SJCRH30 (cell line): ENCODE data around the gene PHF23. TPM values are rescaled to one million over a fixed set of nuclear protein-coding genes. Genes with fewer than 3 reads are reported as not detected.

Experiments
- DNase-seq, 2 experiments: peaks; one replicate each; pipeline ENCODE4 v3.0.0-alpha.2; 2015 to 2020
- H3K27ac ChIP-seq: fragments of 250-450 bp; sonication (Bioruptor Pico); 2 replicates; pipeline ENCODE4 v1.5.1; 2020; ENCODE audit warnings: mild to moderate bottlenecking, moderate library complexity
- H3K27me3 ChIP-seq: fragments of 250-450 bp; sonication (Bioruptor Pico); 2 replicates; pipeline ENCODE4 v1.5.1; 2020; ENCODE audit warnings: mild to moderate bottlenecking, moderate library complexity
- H3K36me3 ChIP-seq: fragments of 250-450 bp; sonication (Bioruptor Pico); 2 replicates; pipeline ENCODE4 v1.5.1; 2020; ENCODE audit warnings: mild to moderate bottlenecking, moderate library complexity
- H3K4me1 ChIP-seq: fragments of 250-450 bp; sonication (Bioruptor Pico); 2 replicates; pipeline ENCODE4 v1.5.1; 2020; ENCODE audit warnings: mild to moderate bottlenecking, moderate library complexity
- H3K4me3 ChIP-seq: fragments of 250-450 bp; sonication (Bioruptor Pico); 2 replicates; pipeline ENCODE4 v1.5.1; 2020; ENCODE audit warnings: mild to moderate bottlenecking, moderate library complexity
- H3K9me3 ChIP-seq: fragments of 250-450 bp; sonication (Bioruptor Pico); replicated peaks from 2 replicates; pipeline ENCODE4 v1.5.1; 2020; ENCODE audit warnings: mild to moderate bottlenecking, moderate library complexity
- total RNA-seq: library from RNA; depleted of rRNA; stranded (reverse); fragments of >200 nt; shearing (Covaris generic); gene quantifications from 2 replicates; pipeline ENCODE4 v1.2.3, GENCODE V29; 2014; rRNA removed

The PHF23 gene
- total RNA-seq, 1 experiment from 2014 or later = 28.7 TPM

DNA sequence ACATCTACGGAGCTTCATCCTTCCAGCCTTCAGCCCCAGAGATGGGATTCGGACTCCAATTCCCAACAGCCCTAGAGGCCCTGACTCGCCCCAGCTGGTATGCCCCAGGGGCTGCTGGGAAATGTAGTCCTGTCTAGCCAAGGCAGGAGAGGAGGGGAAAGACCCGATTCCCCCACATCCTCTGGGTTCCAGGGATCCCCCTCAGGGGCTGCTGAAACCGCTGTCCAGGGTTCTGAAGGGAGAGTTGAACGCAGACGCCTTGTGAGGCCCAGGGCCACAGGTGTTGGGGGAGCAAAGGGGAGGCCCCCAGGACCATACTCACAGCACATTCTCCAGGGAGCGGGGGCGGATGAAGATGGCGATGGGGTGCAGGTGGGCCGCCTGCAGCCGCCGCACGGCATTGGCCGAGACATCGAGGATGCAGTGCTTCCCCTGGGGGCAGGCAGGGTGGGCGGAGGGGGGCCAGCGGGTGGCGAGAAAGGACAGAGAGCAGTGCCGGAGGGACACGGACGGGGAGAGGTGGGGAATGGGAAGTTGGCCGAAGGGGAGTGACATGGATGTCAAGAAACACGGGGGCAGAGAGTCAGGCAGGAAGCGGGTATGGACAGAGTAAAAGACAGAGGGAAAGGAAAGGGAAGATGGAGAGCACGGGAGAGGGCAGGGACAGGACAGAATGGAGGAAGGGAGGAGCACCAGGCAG, 47.5 kb downstream of the PHF23 start:
- DNase-seq = peak; percentile 42 to 52

GRCh38 chr17:7191069-7191468, 48.2 kb downstream of the PHF23 start:
- Histone ChIP-seq H3K27me3 (no peaks in the 10 kb centered on the region), H3K4me1 (no peaks in the 10 kb centered on the region), H3K36me3 (no peaks in the 10 kb centered on the region), H3K4me3 (no peak overlapping the region), H3K9me3 (no peaks in the 10 kb centered on the region), H3K27ac (no peak overlapping the region)
- no peak for DNase-seq

More for the DNA sequence above, 47.5 kb downstream of the PHF23 start:
- Histone ChIP-seq H3K27ac (no peak overlapping the region), H3K4me1 (no peaks in the 10 kb centered on the region), H3K4me3 (no peak overlapping the region), H3K9me3 (no peaks in the 10 kb centered on the region), H3K27me3 (no peaks in the 10 kb centered on the region), H3K36me3 (no peaks in the 10 kb centered on the region)

- H3K36me3 ChIP-seq = no peaks in the 10 kb centered on the region
- H3K27me3 ChIP-seq = no peaks in the 10 kb centered on the region
- no peak overlapping the region for H3K4me3 ChIP-seq
- no peak overlapping the region for H3K27ac ChIP-seq
- no peak for DNase-seq
- H3K9me3 ChIP-seq = no peaks in the 10 kb centered on the region
- H3K4me1 ChIP-seq = no peaks in the 10 kb centered on the region
Measured at GRCh38 chr17:7190276-7190917, 48.9 kb downstream of the PHF23 start.

GRCh38 chr17:7186241-7186640, 53.0 kb downstream of the PHF23 start:
- DNase-seq = peak in 1 of 2 experiments; percentile 12
- Histone ChIP-seq H3K4me1 (no peaks in the 10 kb centered on the region), H3K9me3 (no peaks in the 10 kb centered on the region), H3K36me3 (no peaks in the 10 kb centered on the region), H3K27me3 (no peaks in the 10 kb centered on the region), H3K27ac (no peak overlapping the region), H3K4me3 (no peak overlapping the region)

Other genes with a start within 250 kb of the PHF23 start
- not detected in 2 replicates for gene ALOX12, start 243.4 kb downstream of the PHF23 start, total RNA-seq
- 97.2 and 103 TPM in 2 replicates for gene RNASEK, start 226.8 kb downstream of the PHF23 start, total RNA-seq
- gene BCL6B, start 216.4 kb downstream of the PHF23 start, total RNA-seq = 0.02 TPM in 1 of 2 replicates, not detected in the other
- 0.23 and 0.47 TPM in 2 replicates for gene SLC16A13, start 203.4 kb downstream of the PHF23 start, total RNA-seq
- gene SLC16A11, start 195.4 kb downstream of the PHF23 start, total RNA-seq = not detected in 2 replicates
- not detected in 2 replicates for gene CLEC10A, start 159.2 kb downstream of the PHF23 start, total RNA-seq
- gene ASGR2, start 124.6 kb downstream of the PHF23 start, total RNA-seq = not detected in 2 replicates
- gene ASGR1, start 60.1 kb downstream of the PHF23 start, total RNA-seq = 0.79 and 0.84 TPM in 2 replicates
- gene DLG4, start 19.6 kb downstream of the PHF23 start, total RNA-seq = 1.9 and 3.9 TPM in 2 replicates
- gene ACADVL, start 19.5 kb downstream of the PHF23 start, total RNA-seq = 44.6 and 64.2 TPM in 2 replicates
- 33.4 and 39.0 TPM in 2 replicates for gene DVL2, start 4.9 kb downstream of the PHF23 start, total RNA-seq
- gene GABARAP, start 3.0 kb upstream of the PHF23 start, total RNA-seq = 139 and 141 TPM in 2 replicates
- 36.1 and 36.9 TPM in 2 replicates for gene CTDNEP1, start 12.3 kb upstream of the PHF23 start, total RNA-seq
- gene ELP5, start 12.8 kb upstream of the PHF23 start, total RNA-seq = 39.6 and 43.8 TPM in 2 replicates
- 0.25 and 0.34 TPM in 2 replicates for gene CLDN7, start 23.0 kb upstream of the PHF23 start, total RNA-seq
- 1.3 and 1.5 TPM in 2 replicates for gene SLC2A4, start 42.3 kb upstream of the PHF23 start, total RNA-seq
- not detected in 2 replicates for gene YBX2, start 55.2 kb upstream of the PHF23 start, total RNA-seq
- gene EIF5A, start 68.2 kb upstream of the PHF23 start, total RNA-seq = 339 and 372 TPM in 2 replicates
- gene GPS2, start 75.9 kb upstream of the PHF23 start, total RNA-seq = 32.2 and 39.7 TPM in 2 replicates
- gene NEURL4, start 89.9 kb upstream of the PHF23 start, total RNA-seq = 18.7 and 19.7 TPM in 2 replicates
- gene ACAP1, start 97.1 kb upstream of the PHF23 start, total RNA-seq = 0.20 and 0.67 TPM in 2 replicates
- 1.7 and 2.6 TPM in 2 replicates for gene KCTD11, start 112.7 kb upstream of the PHF23 start, total RNA-seq
- not detected in 2 replicates for gene TMEM95, start 115.7 kb upstream of the PHF23 start, total RNA-seq
- not detected in 2 replicates for gene TNK1, start 141.6 kb upstream of the PHF23 start, total RNA-seq
- 5.9 and 6.7 TPM in 2 replicates for gene PLSCR3, start 155.1 kb upstream of the PHF23 start, total RNA-seq
- 62.4 and 71.8 TPM in 2 replicates for gene TMEM256, start 164.6 kb upstream of the PHF23 start, total RNA-seq
- gene NLGN2, start 168.4 kb upstream of the PHF23 start, total RNA-seq = 5.0 and 6.8 TPM in 2 replicates
- not detected in 2 replicates for gene SPEM1, start 180.9 kb upstream of the PHF23 start, total RNA-seq
- not detected in 2 replicates for gene SPEM2, start 186.2 kb upstream of the PHF23 start, total RNA-seq
- not detected in 2 replicates for gene SPEM3, start 189.4 kb upstream of the PHF23 start, total RNA-seq
- 0.10 and 0.53 TPM in 2 replicates for gene TMEM102, start 196.0 kb upstream of the PHF23 start, total RNA-seq
- gene FGF11, start 200.1 kb upstream of the PHF23 start, total RNA-seq = 4.0 and 5.0 TPM in 2 replicates
- gene CHRNB1, start 205.6 kb upstream of the PHF23 start, total RNA-seq = 33.3 and 36.9 TPM in 2 replicates
- gene ZBTB4, start 240.2 kb upstream of the PHF23 start, total RNA-seq = 4.7 and 5.3 TPM in 2 replicates
- not detected in 2 replicates for gene SLC35G6, start 242.0 kb upstream of the PHF23 start, total RNA-seq
- gene POLR2A, start 244.9 kb upstream of the PHF23 start, total RNA-seq = 27.7 and 32.0 TPM in 2 replicates